AML-193 (cell line): ENCODE results near the gene CEP85.
A peak's percentile ranks its signal among the peaks of the same experiment; 100 is the strongest.

Experiments used
- DNase-seq, 2 experiments: peaks; one replicate each; lab custom pipeline; 2025; lab: John Stamatoyannopoulos, UW

The CEP85 gene

GRCh38 chr1:26277719-26278118 lies 43.7 kb downstream of the CEP85 start:
- no peak for DNase-seq

DNA sequence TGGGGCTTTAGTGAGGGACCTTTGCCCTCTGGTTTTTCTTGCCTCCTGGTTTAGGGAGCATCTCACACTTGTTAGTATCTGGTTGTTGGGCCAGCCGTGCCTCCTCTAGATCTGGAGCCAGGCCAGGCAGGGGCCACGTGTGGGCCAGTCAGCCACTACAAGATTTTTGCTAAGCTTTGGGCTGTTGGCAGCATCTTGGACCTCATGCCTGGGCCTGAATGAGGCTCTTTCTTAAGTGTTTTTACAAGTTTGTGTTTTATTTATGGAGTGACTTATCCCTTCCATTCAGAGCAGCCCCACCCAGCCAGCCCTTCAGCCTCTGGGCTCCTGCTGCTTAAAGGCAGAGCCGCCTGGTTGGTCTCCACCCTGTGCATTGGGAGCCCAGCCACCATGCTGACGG lies 44.3 kb downstream of the CEP85 start:
- no peak for DNase-seq

DNA sequence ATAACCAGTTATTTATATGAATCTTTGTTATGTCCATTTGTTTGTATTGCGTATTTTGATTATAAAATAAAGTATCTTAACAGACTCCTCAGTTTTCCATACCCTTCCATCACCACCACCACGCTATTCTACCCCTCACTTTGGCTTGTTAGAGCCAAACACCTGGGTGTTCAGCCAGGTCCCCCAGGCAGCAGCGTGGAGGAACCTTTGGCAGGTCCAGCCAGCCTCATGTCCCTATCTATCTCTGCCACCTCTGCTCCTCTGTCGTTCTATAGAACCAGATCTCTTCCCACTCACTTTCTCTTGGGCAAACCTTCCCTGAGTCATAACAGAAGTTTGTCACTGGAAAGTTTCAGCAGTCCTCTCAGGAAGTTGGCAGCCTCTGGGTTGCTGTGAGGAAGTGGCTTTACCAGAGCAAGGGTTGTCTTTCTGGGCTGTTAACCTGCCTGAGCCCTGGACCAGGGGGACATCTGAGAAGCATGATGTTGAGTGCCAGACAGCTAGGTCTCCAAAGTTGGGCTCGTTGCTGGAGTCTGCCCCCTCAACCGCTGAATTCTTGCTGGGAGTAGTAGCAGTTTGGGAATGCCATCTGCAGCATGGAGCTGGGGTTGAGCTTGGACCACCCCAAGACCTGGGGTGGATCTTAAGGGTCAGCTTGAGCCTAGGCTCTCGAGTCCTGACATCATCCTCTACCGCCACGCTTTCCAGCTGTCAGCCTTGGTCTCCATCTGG lies 44.9 kb downstream of the CEP85 start:
- DNase-seq = peak; percentile 56 to 76

- peak; percentile 76 to 79 for DNase-seq
Measured at GRCh38 chr1:26279456-26280332, 45.7 kb downstream of the CEP85 start, which contains the start of gene SH3BGRL3. TSS of gene SH3BGRL3 (plus strand) at chr1:26280086. CDS start at chr1:26280156, 70 bp downstream.

DNA sequence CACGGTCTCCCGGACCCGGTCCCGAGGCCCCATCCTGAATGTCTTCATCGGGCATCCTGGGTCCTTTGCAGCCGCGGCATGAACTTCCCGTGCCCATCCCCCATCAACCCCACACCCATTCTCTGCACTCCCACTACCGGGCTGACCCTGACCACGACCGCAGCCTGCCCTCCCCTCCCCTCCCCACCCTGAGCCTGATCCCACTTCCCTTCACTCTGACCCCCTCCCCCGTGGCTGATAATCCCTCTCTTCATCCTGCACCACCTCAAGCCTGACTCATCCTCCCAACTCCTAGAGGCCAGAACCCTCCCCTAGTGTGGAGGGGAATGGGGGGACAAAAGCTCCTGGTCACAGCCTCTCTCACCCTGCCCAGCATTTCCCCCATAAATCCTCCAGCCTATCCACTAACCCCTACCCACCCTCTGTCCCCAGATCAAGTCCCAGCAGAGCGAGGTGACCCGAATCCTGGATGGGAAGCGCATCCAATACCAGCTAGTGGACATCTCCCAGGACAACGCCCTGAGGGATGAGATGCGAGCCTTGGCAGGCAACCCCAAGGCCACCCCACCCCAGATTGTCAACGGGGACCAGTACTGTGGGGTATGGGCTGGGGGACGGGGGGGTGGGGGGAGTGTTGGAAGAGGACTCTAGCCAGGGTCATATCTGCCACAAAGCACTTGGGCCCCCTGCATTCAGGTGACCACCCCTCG lies 46.5 kb downstream of the CEP85 start:
- no peak for DNase-seq

GRCh38 chr1:26281091-26281958 lies 47.3 kb downstream of the CEP85 start:
- no peak for DNase-seq

- DNase-seq = no peak
Measured at GRCh38 chr1:26281971-26282370, 48.0 kb downstream of the CEP85 start.

- no peak for DNase-seq
Measured at GRCh38 chr1:26282401-26282918, 48.5 kb downstream of the CEP85 start.

DNA sequence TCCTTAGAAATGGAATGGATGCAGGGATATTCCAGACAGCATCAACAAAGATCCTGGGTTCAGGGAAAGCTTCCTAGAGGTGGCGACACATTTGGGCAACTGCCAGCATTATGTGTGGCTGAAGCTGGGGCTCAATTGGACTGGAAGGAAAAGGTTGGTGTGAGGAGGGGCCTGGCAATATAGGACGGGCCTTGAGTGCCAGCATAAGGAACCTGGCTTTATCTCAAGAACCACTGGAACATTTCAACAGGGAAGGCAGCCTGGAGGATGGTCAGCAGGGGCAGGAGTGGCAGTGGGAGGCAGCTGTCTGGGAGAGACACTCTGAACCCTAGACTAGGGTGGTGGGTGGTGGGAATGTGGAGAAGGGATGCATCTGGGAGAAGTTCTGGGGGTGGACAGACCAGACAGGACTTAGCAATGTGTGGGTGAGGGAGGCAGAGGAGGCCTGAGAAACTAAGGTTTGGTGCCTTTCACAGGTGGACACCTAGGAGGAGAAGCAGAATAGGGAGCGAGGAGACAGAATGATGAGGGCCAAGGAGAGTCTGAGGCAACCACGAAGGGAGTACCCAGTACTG lies 49.4 kb downstream of the CEP85 start:
- no peak for DNase-seq

DNA sequence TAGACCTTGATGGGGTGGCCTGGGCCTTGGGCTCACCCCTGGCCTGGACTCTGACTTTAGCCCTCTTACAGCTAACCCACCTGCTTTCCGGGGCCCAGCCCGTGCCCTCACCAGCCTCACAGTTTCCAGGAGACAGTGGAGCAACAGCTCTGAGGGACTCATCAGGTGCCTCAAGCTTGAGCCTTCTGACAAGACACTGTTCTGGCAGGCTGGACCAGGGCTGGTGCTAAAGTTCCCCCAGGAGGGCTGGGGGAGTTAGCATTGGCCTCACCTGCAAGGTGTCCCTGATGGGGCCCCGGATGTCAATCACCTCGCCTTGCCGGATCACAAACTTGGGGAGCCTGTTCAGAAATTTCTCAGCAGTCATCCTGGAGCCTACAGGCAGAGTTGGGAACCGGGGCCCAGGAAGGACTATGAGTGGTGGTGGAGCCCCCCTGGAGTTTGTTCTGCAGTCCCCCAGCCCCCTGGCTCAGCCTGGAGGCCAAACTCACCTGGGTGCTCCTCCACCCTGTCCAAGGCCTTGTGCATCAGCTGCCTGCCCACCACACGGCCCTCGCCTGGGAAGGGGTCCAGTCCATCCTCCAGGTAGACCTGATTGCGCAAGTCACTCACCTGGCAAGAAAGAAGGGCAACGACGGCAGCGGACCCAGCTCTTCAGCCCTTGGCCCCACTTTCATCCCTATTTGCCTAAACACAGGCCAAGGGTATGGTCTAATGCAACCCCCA lies 50.0 kb downstream of the CEP85 start:
- no peak for DNase-seq

GRCh38 chr1:26284597-26285347 lies 50.8 kb downstream of the CEP85 start:
- peak; percentile 67 to 68 for DNase-seq

GRCh38 chr1:26285366-26286063 lies 51.5 kb downstream of the CEP85 start:
- DNase-seq = no peak

DNA sequence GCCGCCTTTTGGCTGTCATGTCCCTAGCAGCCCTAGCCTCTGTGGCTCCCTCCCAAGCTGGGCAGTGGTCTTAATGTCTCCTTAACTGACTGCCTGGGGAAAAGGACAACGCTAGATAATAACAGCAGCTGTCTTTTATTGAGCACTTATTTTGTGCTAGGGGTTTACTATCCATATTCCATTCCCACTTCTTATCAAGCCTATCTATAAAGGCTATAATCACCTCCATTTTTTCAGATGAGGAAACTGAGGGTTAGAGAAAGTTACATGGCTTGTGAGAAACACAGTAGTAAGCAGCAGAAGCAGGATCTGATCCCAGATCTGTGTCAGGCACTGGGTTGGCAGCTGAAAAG lies 52.0 kb downstream of the CEP85 start:
- DNase-seq = no peak

DNA sequence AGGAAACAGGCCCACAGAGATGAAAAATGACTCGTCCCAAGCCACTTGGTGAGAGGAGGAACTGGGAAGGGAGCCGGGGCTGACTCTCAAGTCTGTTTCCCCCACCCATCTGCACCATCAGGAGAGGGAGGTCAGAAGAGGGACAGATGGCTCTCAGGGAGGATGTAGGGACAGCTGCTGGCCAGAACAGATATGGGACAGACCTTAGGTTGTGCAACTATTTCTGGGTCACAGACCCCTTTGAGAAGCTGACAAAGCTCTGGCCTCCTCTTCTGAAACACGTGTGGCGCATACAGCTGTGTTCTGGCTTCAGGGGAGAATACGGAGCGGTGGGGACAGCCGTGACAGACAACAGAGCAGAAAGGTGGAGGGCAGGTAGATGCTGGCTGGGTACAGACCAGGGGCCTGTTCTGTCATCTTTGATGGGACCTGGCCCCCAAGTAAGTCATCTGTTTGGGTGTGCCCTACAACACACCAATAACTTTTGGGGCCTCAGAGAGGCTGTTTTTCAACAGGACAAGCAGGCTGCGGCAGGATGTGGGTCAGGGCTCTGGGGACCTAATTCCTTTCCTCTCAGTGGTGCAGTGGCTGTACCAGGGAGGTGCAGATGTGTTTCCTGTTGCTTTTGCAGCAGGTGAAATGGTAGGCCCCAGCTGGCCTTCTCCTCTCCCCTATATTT lies 53.2 kb downstream of the CEP85 start:
- DNase-seq = peak; percentile 30 to 47

DNA sequence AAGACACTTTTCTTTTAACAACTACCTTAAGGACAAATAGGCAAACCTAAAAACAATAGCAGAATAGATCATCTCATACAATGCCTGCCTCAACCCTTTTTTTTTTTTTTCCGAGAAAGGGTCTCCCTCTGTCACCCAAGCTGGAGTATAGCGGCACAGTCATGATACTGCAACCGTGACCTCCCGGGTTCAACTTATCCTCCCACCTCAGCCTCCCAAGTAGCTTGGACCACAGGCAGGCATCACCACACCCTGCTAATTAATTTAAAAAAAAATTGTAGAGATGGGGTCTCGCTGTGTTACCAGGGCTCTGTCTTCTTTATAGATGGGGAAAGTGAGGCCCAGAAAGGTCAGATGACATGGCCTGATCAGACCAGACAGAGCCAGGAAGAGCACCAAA lies 53.8 kb downstream of the CEP85 start:
- no peak for DNase-seq

GRCh38 chr1:26288311-26288941 lies 54.4 kb downstream of the CEP85 start:
- DNase-seq = peak; percentile 16 to 36

DNA sequence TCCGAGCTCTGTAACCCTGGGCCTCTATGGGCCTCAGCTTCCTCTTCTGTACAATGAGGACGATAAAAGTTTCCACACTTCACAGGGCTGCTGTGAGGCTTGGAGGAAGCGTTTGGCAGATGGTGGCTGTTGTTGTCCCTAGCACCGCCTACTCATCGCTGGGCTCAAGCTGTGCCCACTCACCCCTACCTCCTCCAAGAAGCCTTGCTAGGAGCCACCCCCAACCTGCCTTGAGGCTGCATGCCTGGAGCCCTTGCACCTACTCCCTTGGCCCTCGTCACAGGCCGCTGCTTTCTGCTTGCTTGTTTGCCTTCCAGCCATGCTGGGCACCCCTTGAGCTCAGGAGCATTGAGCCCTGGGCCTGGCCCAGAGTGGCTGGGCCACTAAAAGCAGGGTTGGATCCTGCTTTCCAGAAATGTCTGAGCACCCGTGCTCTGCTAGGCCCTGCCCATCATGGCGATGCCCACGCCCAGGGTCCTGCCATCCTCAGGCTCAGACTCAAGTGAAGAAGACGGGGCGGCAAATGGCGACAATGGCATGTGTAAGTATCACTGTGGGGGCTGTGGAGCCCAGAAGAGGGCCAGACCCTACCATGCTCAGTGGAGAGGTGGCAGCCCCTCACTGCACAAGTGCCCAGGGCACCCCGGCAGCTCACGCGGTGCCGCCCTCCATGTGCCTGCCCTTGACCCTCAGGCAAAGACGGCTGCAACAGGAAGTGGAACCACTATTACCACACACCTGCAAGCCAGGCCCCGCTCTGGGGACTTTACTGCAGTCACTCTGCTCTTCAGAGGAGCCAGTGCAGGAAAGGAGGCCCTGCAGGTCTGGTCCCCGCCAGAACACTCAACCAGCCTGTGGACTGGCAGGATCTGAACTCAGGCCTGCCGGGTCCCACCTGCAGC lies 55.4 kb downstream of the CEP85 start:
- peak; percentile 88 to 90 for DNase-seq
